OCI-LY3 (cell line): ENCODE data around the gene THRAP3.

ENCODE experiments used
- EZH2phosphoT487 ChIP-seq: fragments of 200-600 bp; shearing (Covaris generic); IDR thresholded peaks from 2 replicates; pipeline ENCODE4 v1.6.1; 2018; ENCODE audit warnings: antibody characterized with exemption, mixed run types, low read depth
- TF ChIP-seq, protein P1 (sequence below): fragments of 200-600, 300-600 bp; sonication (generic); IDR thresholded peaks from 2 replicates; pipeline ENCODE4 v1.5.1; 2014; ENCODE audit warnings: antibody characterized with exemption, low read length, low read depth

DNA sequence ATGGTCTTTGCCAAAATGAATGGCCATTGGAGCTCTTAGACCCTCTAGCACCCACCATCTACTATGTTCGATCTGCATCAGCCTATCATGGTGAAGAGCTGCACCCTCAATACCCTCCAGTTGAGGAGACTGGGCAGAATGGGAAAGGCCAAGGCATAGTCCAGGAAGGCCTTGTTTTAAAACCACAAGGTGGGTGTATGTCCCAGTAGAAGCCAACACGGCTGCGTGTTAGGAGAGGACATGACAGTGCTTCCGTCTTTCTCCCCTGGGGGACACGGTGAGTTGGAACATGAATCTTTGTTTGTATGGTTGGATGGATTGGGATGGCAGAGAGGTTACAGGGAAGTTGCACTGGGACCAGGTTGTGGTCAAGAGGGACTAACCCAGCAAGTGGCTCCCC, 63.4 kb downstream of the THRAP3 start:
- TF ChIP-seq, protein P1, sequence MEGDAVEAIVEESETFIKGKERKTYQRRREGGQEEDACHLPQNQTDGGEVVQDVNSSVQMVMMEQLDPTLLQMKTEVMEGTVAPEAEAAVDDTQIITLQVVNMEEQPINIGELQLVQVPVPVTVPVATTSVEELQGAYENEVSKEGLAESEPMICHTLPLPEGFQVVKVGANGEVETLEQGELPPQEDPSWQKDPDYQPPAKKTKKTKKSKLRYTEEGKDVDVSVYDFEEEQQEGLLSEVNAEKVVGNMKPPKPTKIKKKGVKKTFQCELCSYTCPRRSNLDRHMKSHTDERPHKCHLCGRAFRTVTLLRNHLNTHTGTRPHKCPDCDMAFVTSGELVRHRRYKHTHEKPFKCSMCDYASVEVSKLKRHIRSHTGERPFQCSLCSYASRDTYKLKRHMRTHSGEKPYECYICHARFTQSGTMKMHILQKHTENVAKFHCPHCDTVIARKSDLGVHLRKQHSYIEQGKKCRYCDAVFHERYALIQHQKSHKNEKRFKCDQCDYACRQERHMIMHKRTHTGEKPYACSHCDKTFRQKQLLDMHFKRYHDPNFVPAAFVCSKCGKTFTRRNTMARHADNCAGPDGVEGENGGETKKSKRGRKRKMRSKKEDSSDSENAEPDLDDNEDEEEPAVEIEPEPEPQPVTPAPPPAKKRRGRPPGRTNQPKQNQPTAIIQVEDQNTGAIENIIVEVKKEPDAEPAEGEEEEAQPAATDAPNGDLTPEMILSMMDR, result no peak
- TF ChIP-seq EZH2phosphoT487, result no peak
